Lower lobe of right lung (tissue), 2 donors: ENCODE results near the gene MUC5AC. TPM values are rescaled to one million over a fixed set of nuclear protein-coding genes. Genes with fewer than 3 reads are reported as not detected.

Source experiments
- ATAC-seq, 2 donors: fragments of 200-7000 bp; cut with Tn5 transposase; one replicate each; pipeline ENCODE4 v1.9.1; 2020 to 2022; ENCODE audit warnings: mild to moderate bottlenecking in 2 of 2, moderate library complexity in 2 of 2
- DNase-seq: peaks from one replicate; pipeline ENCODE4 v3.0.0-alpha.2; 2020
- H3K27ac ChIP-seq: fragments of 200-600 bp; one replicate; pipeline ENCODE4 v1.8.0; 2022
- H3K27me3 ChIP-seq: fragments of 200-600 bp; one replicate; pipeline ENCODE4 v1.8.0; 2022; ENCODE audit warnings: low read depth
- H3K36me3 ChIP-seq: fragments of 200-600 bp; one replicate; pipeline ENCODE4 v1.8.0; 2022; ENCODE audit warnings: mild to moderate bottlenecking
- H3K4me1 ChIP-seq: fragments of 200-600 bp; one replicate; pipeline ENCODE4 v1.8.0; 2022
- H3K4me3 ChIP-seq: fragments of 200-600 bp; one replicate; pipeline ENCODE4 v1.8.0; 2022; ENCODE audit warnings: mild to moderate bottlenecking
- H3K9me3 ChIP-seq: fragments of 200-600 bp; one replicate; pipeline ENCODE4 v1.8.0; 2022
- CTCF ChIP-seq: fragments of 200-600 bp; IDR thresholded peaks from one replicate; pipeline ENCODE4 v1.8.0; 2022; ENCODE audit warnings: antibody characterized with exemption, mild to moderate bottlenecking
- intact Hi-C: fragments of 100-400 bp; cut with DNase I; formaldehyde crosslinking; loops from one replicate; pipeline ENCODE4 v1.11.0; 2022
- total RNA-seq: library from RNA; stranded (reverse); fragmentation: NEBNext Ultra II Directional; extraction: Animal tissue kit (Norgen Biotek cat#: 25700); gene quantifications from one replicate; pipeline ENCODE4 v1.2.1, GENCODE V29; 2021
- donor health status: DM: no; HTN: yes; CAD: no; lungs with severe emphysema.

Gene MUC5AC
- total RNA-seq, 1 donor from 2014 or later: 0.35 TPM

GRCh38 chr11:1126491-1126926 is 31.2 kb upstream of the MUC5AC start:
- TF ChIP-seq CTCF: no peak
- Histone ChIP-seq H3K36me3 (no peaks in the 10 kb centered on the region), H3K9me3 (no peaks in the 10 kb centered on the region), H3K27me3 (peaks cover 20% of the 10 kb centered on the region), H3K27ac (no peak overlapping the region), H3K4me3 (no peak overlapping the region), H3K4me1 (no peaks in the 10 kb centered on the region)
- no peak for DNase-seq
- intact Hi-C loops: no loop called here
- no peak for ATAC-seq

- intact Hi-C loops: no loop called here
- Histone ChIP-seq H3K27me3 (peaks cover 17% of the 10 kb centered on the region), H3K27ac (no peak overlapping the region), H3K4me1 (no peaks in the 10 kb centered on the region), H3K9me3 (no peaks in the 10 kb centered on the region), H3K4me3 (no peak overlapping the region), H3K36me3 (no peaks in the 10 kb centered on the region)
- ATAC-seq (no peak), DNase-seq (no peak)
- TF ChIP-seq CTCF: no peak
These were observed 30.7 kb upstream of the MUC5AC start for GRCh38 chr11:1126935-1127663.

GRCh38 chr11:1127664-1128162 is 30.0 kb upstream of the MUC5AC start:
- DNase-seq: no peak
- Histone ChIP-seq H3K27ac (no peak overlapping the region), H3K4me1 (no peaks in the 10 kb centered on the region), H3K4me3 (no peak overlapping the region), H3K27me3 (peaks cover 17% of the 10 kb centered on the region), H3K9me3 (no peaks in the 10 kb centered on the region), H3K36me3 (no peaks in the 10 kb centered on the region)
- ATAC-seq: no peak
- TF ChIP-seq CTCF: no peak
- intact Hi-C loops: no loop called here

GRCh38 chr11:1128311-1129142 is 29.2 kb upstream of the MUC5AC start:
- Histone ChIP-seq H3K27me3 (peaks cover 17% of the 10 kb centered on the region), H3K4me3 (no peak overlapping the region), H3K36me3 (no peaks in the 10 kb centered on the region), H3K9me3 (no peaks in the 10 kb centered on the region), H3K27ac (no peak overlapping the region), H3K4me1 (no peaks in the 10 kb centered on the region)
- TF ChIP-seq CTCF: no peak
- DNase-seq (no peak), ATAC-seq (peak; percentile 14 to 18)
- intact Hi-C loops: no loop called here

GRCh38 chr11:1129143-1129610 is 28.6 kb upstream of the MUC5AC start:
- DNase-seq (no peak), ATAC-seq (peak in 1 of 2 donors; percentile 29)
- peaks cover 17% of the 10 kb centered on the region for H3K27me3 ChIP-seq
- no peaks in the 10 kb centered on the region for H3K36me3 ChIP-seq
- no peak overlapping the region for H3K27ac ChIP-seq
- H3K9me3 ChIP-seq: no peaks in the 10 kb centered on the region
- no peak overlapping the region for H3K4me3 ChIP-seq
- intact Hi-C loops: no loop called here
- H3K4me1 ChIP-seq: no peaks in the 10 kb centered on the region
- no peak for TF ChIP-seq CTCF
